Activated CD8-positive, alpha-beta memory T cell treated with anti-CD3 and anti-CD28 coated beads, Interleukin-2, amount 50 U/mL, for 4 hours (primary cell): ENCODE data around the gene IL16.

Source experiments
- DNase-seq: peaks from one replicate; pipeline ENCODE4 v3.0.0-alpha.2; 2020

The IL16 gene

DNA sequence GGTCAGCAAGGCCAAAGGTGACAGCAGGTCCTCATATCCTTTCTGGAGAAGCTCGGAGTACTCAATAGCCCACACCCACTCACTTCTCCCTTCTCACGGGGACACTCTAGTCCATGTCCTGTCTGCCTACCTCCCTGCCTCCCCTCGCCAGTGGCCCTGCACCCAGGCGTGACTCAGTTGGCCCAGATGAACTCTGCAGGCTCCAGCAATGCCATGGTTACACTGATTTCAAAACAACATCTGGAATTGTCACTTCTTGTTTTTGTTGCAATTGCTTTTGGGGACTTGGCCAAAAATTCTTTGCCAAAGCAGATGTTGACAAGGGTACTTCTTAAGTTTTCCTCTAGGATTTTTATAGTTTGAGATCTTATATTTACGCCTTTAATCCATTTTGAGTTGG, 13.0 kb downstream of the IL16 start:
- no peak for DNase-seq

GRCh38 chr15:81211376-81211775, 14.7 kb downstream of the IL16 start:
- DNase-seq: no peak

DNA sequence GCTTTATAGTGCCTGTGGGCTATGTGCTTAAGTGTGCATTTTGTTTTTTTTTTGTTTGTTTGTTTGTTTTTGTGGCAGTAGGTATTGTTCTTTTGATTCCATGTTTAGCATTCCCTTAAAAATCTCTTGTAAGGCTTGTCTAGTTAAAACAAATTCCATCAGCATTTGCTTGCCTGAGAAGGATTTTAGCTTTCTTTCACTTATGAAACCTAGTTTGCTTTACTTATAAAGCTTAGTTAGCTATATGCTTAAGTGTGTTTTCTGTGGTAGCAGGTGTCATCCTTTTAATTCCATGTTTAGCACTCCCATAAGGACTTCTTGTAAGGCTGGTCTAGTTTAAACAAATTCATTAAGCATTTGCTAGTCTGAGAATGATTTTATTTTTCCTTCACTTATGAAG, 17.3 kb downstream of the IL16 start:
- no peak for DNase-seq

DNA sequence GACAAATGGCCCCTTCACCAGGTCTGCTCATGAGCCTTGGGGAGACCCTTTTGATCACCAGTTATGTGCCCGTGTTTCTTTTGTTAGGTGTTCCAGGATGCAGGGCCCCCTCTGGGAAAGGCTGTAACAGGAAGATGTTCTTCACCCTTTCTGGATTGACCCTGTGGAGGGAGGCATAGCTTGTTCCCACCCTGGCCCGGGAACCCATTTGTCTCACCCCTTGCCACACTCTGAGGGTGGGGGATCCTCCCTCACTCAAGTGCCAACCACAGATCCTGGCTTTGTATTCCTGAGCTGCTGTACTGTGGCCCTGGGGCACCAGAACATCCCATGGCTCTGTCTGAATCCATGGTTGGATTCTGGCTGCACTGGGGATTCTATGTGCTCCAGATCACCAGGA, 18.9 kb downstream of the IL16 start:
- DNase-seq: no peak

DNA sequence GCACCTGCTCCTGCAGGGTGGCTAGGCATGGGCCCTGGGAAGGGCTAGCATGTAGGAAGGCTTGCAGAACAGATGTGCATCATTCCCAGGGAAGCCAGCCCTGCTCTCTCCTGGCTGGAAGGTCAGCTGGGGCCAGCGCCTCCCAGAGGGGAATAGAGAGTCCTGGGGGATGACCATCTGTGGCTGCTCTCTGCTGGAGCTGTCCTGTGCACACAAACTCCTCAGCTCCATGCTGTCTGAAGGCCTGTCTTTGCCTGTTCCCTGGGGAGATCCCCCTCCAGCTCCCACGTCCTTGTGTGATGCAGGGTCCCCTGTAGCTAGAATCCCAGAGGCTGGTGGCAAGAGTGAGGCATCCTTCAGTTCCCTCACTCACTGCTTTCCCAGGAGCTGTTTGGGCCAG, 19.3 kb downstream of the IL16 start:
- DNase-seq: no peak

DNA sequence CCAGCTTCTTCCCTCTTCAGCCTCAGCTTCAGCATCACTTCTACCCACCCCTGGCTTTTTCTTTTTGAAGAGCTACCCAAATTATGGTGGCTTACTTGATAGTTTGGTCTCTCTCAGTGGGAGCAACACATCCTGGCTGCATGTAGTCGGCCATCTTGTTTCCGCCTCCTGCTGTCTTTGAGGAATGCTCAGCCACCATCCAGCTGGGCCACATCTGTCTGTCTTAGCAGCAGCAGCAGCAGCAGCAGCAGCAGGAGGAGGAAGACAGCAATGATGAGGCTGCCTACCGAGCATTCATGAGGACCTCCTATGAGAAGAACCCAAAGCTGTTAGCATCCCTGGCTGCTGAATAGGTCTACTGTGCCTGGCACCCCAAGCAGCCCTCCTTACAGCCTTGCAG, 19.7 kb downstream of the IL16 start:
- DNase-seq: no peak

- DNase-seq: no peak
Measured at GRCh38 chr15:81221449-81221848, 24.8 kb downstream of the IL16 start.

GRCh38 chr15:81222007-81222406, 25.3 kb downstream of the IL16 start:
- DNase-seq: no peak

DNA sequence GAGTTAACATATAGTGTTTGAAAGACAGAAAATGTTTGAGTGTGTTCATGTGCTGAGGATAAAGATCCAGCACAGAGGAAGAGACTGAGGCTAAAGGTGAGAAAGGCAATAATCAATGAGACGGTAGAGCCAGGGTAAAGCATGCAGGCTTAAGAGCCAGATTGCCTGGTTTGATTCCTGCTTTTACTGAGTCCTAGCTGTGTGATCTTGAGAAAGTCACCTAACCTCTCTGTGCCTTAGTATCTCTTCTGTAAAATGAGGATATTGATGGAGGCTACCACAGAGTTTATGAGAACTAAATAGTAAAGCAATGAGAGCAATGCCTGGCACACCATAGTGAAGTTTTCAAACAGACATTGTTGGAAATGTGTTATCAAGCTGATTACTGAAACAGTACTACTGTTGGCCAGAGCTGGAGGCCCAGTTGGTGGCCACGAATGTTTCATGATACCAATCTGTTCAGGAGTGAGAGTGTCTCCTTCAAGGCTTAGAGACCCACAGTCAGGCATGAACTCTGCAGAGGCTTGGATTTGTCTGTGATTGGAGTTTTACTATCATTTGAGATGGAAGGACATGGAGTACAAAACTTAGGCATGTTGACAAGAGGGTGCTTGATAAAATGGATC, 26.8 kb downstream of the IL16 start:
- no peak for DNase-seq

GRCh38 chr15:81224232-81224631, 27.6 kb downstream of the IL16 start:
- no peak for DNase-seq

DNA sequence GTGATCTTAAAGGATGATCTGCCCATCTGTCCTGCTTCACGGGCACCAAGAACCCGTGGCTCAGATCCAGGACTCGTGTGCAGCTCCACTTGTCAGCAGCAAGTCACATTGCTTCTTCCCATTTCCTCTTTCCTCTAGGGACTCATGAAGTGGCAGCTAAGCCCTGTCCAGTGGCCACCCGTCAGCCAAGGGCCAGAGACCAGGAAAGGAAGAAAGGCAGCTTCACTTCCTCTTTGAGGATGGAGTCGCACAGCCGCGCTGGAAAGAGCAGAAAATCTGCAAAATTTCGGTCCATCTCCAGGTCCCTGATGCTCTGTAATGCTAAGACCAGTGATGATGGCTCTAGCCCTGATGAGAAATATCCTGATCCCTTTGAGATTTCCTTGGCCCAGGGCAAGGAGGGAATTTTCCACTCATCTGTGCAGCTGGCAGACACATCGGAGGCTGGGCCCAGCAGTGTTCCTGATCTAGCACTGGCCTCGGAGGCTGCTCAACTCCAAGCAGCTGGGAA, 28.5 kb downstream of the IL16 start:
- no peak for DNase-seq

- no peak for DNase-seq
Measured at GRCh38 chr15:81227716-81228115, 31.0 kb downstream of the IL16 start.

DNA sequence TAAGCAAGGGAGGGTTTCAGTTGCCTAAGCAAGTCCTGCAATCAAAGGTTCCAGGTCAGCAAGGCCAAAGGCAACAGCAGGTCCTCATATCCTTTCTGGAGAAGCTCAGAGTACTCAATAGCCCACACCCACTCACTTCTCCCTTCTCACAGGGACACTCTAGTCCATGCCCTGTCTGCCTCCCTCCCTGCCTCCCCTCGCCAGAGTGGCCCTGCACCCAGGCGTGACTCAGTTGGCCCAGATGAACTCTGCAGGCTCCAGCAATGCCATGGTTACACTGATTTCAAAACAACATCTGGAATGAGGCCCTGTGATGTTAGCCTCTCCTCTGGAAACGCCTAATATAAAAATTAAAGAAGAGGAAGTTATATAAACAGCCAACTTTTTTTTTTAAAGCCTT, 32.9 kb downstream of the IL16 start:
- DNase-seq: no peak

GRCh38 chr15:81235276-81236123, 38.8 kb downstream of the IL16 start:
- DNase-seq: no peak

- DNase-seq: no peak
Measured at GRCh38 chr15:81239190-81239589, 42.5 kb downstream of the IL16 start.

DNA sequence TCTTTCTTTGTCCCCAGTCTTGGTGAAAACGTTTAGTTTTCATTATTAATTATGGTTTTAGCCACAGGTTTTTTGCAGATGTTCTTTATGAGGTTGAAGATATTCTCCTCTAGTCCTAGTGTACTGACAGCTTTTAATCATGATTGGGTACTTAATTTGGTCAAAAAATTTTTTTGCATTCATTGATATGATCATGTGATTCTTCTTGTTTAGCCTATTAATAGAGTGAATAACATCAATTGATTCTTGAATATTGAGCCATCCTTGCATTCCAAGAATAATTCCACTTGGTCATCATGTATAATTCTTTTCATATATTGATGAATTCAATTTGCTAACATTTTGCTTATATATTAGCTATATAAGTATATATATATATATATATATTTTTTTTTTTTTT, 46.1 kb downstream of the IL16 start:
- no peak for DNase-seq

DNA sequence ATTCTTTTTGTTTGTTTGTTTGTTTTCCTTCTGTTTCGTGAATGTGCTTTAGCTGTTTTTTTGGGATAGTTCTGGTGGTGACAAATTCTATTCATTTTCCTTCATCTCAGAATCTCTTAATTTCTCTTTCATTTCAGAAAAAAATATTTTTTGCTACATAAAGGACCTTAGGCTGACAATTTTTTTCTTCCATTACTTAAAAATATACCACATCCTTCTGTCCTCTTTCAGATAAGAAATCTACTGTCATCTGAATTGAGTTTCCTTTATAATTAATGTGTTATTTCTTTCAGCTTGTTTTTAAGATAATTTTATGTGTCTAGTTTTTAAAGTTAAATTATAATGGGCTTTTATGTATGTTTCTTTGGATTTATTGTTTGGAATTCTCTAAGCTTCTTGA, 47.6 kb downstream of the IL16 start:
- no peak for DNase-seq

GRCh38 chr15:81253846-81254245, 57.2 kb downstream of the IL16 start:
- DNase-seq: no peak

DNA sequence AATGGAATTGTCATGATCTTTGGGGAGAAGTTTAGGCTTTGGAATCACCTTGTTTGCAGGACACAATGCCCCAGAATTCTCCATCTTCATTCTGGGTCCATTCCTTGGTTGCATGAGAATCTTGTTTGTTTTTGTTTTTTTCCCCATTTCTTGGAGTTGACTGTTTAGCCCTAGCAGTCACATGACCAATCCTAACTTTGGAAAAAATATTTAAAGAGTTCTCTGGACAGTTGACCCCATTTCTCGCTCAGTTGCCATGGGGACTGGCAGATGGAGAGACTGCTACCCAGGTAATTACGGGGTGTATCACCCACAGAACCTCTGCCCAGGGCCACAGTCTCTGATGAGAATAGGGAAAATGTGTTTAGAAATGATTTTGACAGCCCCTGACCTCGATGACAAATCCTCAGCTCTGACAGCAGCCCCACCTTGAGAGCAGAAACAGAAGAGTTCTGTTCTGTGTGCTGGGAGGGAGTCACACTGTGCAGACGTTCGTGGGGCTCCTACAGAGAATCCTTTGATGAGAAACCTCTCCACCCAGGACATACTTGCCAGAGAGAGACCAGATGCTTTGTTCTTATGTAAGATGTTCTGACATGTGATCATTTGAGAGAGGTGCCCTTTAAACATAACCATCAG, 57.7 kb downstream of the IL16 start:
- DNase-seq: peak; percentile 26

- DNase-seq: no peak
Measured at GRCh38 chr15:81254916-81255290, 58.2 kb downstream of the IL16 start.

DNA sequence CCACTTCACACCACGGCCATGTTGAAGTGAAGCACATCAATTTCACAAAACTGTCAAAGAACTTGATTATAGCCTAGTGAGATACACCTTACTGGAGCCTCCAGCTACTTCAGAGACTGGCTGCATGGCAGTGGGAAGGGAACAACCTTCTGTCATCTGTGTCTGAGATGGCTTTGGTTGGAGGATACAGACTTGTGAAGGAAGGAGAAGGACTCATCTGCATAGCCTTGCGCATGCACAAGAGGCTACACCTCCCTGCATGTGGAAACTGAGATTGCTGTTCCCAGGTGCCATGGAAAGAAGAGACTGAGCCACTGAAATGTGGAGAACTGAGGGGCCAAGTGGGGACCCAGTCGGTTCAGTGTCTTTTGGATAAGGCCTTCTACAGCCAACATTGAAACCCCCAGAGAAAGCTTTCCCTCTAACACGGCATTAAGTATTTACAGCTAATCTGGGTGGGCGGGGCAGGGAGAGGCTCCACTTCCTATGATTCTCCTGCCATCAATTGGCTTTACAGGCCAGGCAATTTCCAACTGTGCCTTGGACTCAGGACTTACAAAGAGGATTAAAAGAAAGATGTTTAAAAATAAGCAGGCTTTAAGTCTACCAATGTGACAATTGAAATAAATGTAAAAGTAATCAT, 58.8 kb downstream of the IL16 start:
- no peak for DNase-seq

- no peak for DNase-seq
Measured at GRCh38 chr15:81255958-81256320, 59.3 kb downstream of the IL16 start.

GRCh38 chr15:81256916-81257315, 60.2 kb downstream of the IL16 start:
- no peak for DNase-seq

DNA sequence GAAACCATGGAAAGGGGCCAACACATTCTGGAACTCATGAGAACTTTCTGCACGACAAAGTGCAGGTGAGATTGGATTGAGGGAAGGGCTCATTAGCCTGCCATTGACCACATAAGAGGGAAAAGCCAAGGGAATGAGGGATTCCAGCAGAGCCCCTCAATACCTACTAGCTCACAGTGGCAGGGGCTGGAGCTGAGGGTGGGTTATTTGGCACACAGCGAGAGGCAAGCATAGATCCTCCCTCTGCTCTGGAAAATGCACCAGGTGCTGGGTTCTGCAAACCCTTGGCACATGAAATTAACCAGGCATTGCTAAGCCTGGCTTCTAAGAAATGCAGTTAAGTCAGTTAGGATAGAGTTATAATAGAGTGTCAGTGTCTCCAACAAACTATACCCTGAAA, 60.8 kb downstream of the IL16 start:
- DNase-seq: no peak
